GM12891 (cell line): ENCODE measurements around the gene KIF6.

Source experiments
- DNase-seq: peaks from one replicate; pipeline ENCODE4 v3.0.0; 2011; ENCODE audit warnings: low spot score; ENCODE audit not compliant: insufficient read length
- FAIRE-seq: peaks from 2 replicates; lab custom pipeline; 2011; peaks lifted over from hg19 to GRCh38; lab: Jason Lieb, UNC
- PAX5 ChIP-seq: IDR thresholded peaks from 2 replicates; pipeline ENCODE4 v1.6.1; 2011; ENCODE audit warnings: low read length, moderate library complexity, mild to moderate bottlenecking; ENCODE audit not compliant: insufficient read depth, severe bottlenecking
- POLR2A ChIP-seq: IDR thresholded peaks from 2 replicates; pipeline ENCODE4 v1.6.1; 2011; ENCODE audit warnings: low read depth, low read length, control low read depth
- POLR2AphosphoS5 ChIP-seq: IDR thresholded peaks from 2 replicates; pipeline ENCODE4 v1.6.1; 2011; ENCODE audit warnings: low read depth, low read length, control low read depth
- POU2F2 ChIP-seq: IDR thresholded peaks from 2 replicates; pipeline ENCODE4 v1.6.1; 2011; ENCODE audit warnings: low read depth, mild to moderate bottlenecking, control low read depth, low read length, moderate library complexity
- SPI1 ChIP-seq: IDR thresholded peaks from 2 replicates; pipeline ENCODE4 v1.6.1; 2011; ENCODE audit warnings: low read depth, low read length, control low read depth
- TAF1 ChIP-seq: IDR thresholded peaks from 2 replicates; pipeline ENCODE4 v1.6.1; 2011; ENCODE audit warnings: low read depth, low read length, control low read depth

KIF6 gene

DNA sequence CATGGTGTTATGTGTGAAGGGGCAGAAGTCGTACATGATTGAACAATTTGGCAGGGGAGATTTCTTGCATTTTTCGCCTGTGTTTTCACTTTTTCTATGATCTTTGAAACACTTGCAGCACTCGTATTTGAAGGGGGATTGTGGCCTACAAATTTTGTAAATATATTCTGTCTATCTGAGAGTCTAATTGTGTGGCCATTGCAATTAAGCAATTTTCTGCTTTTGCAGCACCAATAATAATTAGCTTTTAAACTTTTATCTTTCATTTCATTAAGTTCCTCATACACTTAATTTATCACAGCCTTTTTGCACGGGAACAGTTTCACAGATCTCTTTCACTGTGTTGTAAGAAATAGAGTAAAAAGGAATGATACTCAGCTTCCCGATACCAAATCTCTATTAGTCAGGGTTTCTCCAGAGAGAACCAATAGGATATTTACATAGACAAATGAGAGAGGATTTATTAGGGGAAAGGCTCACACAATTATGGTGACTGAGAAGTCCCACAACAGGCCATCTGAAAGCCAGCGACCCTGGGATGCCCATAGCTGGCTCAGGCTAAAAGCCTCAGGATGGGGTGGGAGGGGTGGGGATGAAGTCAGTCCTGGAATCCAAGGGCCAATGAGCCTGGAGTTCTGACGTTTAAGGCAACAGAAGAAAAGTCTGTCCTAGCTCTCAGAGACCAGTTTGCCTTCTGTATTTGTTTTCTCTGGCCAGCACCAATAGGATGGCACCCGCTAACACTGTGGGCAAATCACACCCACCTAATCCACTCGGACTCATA is 58.3 kb downstream of the KIF6 start:
- TF ChIP-seq POLR2AphosphoS5: no peak
- TF ChIP-seq TAF1: no peak
- no peak for TF ChIP-seq POU2F2
- no peak for TF ChIP-seq POLR2A
- TF ChIP-seq PAX5: no peak
- TF ChIP-seq SPI1: no peak
- FAIRE-seq (no peak), DNase-seq (no peak)

DNA sequence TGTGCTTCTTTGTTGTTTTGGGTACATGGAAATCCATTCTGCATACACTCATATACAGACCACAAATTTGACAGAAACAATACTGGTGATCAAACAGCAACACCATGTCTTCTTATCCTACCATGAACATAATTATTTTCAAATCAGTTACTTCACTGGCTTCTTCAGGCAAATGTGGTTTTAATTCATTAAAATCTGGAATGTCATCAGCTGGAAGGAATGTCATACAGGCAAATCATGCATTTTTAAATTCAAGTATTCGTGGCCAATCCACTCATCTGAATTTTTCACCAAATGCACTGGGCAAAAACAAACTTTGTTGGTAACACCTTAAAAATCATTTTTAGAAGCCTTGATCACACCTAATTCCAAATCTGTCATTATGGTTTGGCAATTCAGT is 59.3 kb downstream of the KIF6 start:
- FAIRE-seq (no peak), DNase-seq (no peak)
- TF ChIP-seq POLR2AphosphoS5 (no peak), POLR2A (no peak), SPI1 (no peak)

DNA sequence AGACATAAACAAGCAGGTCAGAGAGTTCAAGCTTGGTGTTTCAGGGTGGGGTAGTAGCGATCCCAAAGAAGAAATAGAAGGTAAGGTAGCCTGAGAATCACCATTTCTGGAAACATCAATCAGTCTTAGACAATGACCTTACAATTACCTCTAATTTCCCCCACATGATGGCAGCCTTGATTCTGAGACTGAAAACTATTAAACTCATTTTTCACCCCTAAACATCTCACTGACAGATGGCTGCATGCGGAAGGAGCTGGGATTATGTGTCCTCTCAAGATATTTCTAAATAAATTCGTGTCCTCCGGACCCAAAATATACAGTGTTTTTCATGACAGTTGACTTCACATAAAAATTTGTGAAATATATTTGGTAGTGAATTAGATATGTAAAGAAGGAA is 61.0 kb downstream of the KIF6 start:
- DNase-seq: no peak
- TF ChIP-seq TAF1: no peak
- no peak for TF ChIP-seq POLR2AphosphoS5
- no peak for TF ChIP-seq PAX5
- no peak for TF ChIP-seq POU2F2
- TF ChIP-seq POLR2A: no peak
- no peak for TF ChIP-seq SPI1
- no peak for FAIRE-seq

DNA sequence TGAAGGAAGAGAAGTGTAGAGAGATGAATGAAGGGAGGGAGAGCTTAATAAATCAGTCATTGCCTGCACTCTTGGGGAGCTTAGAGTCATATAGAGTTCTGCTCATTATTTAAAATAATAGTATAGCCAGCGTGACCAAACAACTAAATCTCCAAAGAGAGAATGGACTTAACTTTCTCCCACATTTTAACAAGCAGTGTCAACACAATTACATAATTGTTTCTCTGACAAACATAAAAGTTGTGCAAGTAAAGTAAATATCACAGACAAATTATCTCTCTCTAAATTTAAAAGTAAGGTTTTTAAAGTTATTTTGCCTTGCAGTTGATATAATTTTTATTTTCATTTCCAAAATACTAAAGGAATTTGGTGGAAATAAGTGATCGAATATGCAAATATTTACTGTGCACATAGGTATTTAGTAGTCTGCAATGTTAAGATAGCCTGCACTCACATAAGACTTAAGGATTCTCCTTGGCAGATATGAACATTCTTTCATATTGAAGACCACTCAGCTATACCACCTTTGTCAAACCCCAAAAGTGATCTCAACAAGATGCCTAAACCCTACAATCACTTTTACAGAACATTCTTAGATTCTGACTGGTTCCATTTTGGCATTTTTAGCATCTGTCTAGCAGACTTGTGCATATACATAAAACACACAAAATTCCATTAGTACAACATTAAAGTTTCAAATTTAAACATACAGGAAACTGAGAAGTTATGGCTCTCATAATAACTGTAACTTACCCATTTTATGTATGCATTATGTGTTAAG is 67.7 kb downstream of the KIF6 start:
- no peak for DNase-seq
- TF ChIP-seq POLR2AphosphoS5 (no peak), PAX5 (no peak), POLR2A (no peak), TAF1 (no peak), SPI1 (no peak), POU2F2 (no peak)
- FAIRE-seq: no peak

DNA sequence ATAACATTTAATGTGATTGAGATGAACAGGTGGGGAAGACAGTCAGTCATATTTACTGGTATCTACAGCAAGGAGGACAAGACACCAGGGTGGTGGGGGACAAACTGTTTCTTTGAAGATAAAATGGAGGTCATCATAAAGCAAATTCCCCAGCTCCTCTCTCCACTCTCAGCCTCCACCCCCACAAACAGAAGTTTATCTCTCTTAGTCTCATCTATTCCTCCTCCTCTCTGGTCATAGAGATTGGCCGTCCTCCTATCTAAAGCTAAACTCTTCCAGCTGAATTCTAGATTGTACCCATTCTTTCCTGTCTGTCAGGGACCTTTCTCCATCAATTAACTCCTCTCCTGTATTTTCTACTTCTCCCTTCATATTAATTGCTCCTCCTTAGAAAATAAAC is 71.1 kb downstream of the KIF6 start:
- no peak for DNase-seq
- FAIRE-seq: no peak
- no peak for TF ChIP-seq POU2F2
- no peak for TF ChIP-seq POLR2A
- TF ChIP-seq TAF1: no peak
- TF ChIP-seq SPI1: no peak
- TF ChIP-seq PAX5: no peak
- no peak for TF ChIP-seq POLR2AphosphoS5

DNA sequence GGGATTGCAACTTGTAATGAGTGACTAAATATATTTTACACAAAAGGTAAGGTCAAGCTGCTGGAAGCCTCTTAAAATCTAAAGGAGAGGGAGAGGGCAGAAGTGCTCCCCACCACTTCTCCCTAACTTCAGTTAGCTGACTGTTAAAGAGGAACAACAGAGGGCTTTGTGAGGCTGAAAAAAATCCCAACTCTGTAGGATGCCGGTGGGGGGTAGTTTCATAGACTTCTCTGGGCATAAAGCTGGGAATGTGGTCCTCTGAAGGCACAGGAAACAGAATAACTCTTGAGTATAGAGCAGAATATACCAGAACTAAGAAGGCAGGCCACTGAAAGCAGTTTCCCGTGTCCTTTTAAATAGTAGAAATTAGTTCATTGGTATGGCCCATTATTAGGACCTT is 71.6 kb downstream of the KIF6 start:
- DNase-seq (no peak), FAIRE-seq (no peak)
- no peak for TF ChIP-seq POLR2AphosphoS5
- TF ChIP-seq POLR2A: no peak
- TF ChIP-seq SPI1: no peak
- no peak for TF ChIP-seq PAX5
- no peak for TF ChIP-seq TAF1
- TF ChIP-seq POU2F2: no peak

DNA sequence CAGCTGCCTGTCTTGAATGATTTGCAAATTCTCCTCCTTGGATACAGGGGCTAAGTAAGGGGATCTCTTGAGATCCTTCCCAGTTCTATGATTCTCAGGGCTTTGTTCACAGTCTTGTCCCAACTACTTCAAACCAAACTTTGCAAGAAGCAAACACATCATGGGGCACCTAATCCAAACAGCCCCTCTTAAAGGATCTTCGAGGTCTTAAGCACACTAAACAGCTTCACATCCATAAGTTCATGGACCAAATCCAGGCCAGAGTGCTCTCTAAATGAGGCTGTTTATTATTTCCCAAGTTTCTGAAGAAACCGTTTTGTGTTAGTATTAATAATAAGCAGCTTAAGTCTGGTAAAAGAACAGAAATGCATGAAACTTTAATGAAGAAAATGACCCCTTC is 75.2 kb downstream of the KIF6 start:
- no peak for DNase-seq
- no peak for FAIRE-seq
- no peak for TF ChIP-seq POLR2A
- TF ChIP-seq TAF1: no peak
- no peak for TF ChIP-seq POLR2AphosphoS5
- no peak for TF ChIP-seq POU2F2
- no peak for TF ChIP-seq PAX5
- no peak for TF ChIP-seq SPI1

DNA sequence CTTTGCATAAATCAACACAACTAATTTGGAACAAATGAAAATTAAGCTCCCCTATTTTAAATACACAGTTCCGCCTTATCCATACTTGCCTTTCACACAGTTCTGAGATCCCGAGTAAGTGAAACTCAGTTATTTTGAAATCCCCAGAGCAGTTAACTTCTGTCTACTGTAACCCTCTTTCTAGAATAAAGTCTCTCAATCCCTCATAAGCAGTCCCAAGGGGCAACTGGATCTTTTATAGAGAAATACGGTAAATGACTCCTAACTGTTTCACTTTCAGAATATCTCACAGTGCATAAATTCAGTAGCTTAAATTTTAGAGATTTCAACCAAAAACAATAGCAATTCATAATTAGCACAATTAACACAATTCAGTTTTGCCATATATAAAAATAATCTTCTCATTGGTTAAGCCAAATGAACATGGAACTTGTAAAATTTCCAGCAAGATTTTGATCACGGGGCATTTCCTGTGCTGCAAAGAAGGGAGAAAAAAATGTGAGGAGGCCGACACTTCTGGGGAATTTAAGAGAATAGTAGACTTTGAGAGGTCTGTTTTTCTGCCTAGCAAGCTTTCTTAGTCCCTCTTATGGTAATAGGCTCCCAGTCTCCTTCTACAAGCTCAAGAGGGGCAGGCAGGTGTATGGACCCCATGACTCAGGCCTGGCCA is 78.3 kb downstream of the KIF6 start:
- FAIRE-seq (no peak), DNase-seq (no peak)
- TF ChIP-seq POLR2AphosphoS5: no peak
- TF ChIP-seq POU2F2: no peak
- TF ChIP-seq POLR2A: no peak
- no peak for TF ChIP-seq SPI1

DNA sequence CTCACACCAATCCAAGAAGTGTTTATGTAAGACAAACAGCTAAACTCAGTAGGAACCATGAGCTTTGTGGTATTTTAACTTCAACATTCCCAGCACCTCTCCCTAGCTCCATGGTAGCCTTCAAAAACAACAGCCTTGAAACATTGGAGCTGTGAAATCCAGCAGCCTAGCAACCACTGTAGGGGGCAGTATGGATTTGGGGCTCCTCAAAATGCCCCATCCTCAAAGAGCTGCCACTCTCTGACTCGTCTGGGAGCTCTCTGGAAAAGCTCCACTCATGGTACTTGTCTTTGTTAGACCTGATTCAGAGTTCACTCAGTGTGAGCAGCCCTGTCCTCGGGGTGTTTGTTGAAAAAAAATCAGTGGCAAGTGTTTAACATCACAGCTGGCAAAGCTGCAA is 82.9 kb downstream of the KIF6 start:
- TF ChIP-seq PAX5 (no peak), TAF1 (no peak), POU2F2 (no peak), POLR2AphosphoS5 (no peak), SPI1 (no peak), POLR2A (no peak)
- DNase-seq (no peak), FAIRE-seq (no peak)
